CD4-positive, CD25-positive, alpha-beta regulatory T cell (primary cell): ENCODE data around the gene ZNF439. TPM values are rescaled to one million over a fixed set of nuclear protein-coding genes. Genes with fewer than 3 reads are reported as not detected.

ENCODE experiments used
- ATAC-seq, 2 donors: fragments of 150-1000 bp; cut with Tn5 transposase; one replicate each; pipeline ENCODE4 v1.10.0; 2021; ENCODE audit warnings: low read depth in 2 of 2, moderate number of reproducible peaks in 2 of 2, moderate library complexity in 1 of 2
- DNase-seq, 3 donors: peaks; one replicate each; pipeline versions ENCODE4 v3.0.0 to v3.0.0-alpha.2; 2012 to 2022; ENCODE audit warnings: mixed read lengths in 1 of 3
- H3K27ac ChIP-seq: one replicate; pipeline ENCODE4 v1.7.0; 2013; ENCODE audit warnings: mild to moderate bottlenecking, low read length; ENCODE audit not compliant: insufficient read depth, poor library complexity, severe bottlenecking
- H3K27me3 ChIP-seq: one replicate; pipeline ENCODE4 v1.7.0; 2013; ENCODE audit warnings: low read length; ENCODE audit not compliant: control insufficient read depth, insufficient read depth
- H3K36me3 ChIP-seq: one replicate; pipeline ENCODE4 v1.7.0; 2013; ENCODE audit warnings: mild to moderate bottlenecking, low read length, moderate library complexity; ENCODE audit not compliant: control insufficient read depth, insufficient read depth
- H3K4me1 ChIP-seq: 2 replicates; pipeline ENCODE4 v1.7.0; 2013; ENCODE audit warnings: mild to moderate bottlenecking, low read length; ENCODE audit not compliant: insufficient read depth, control insufficient read depth, poor library complexity, severe bottlenecking
- H3K4me3 ChIP-seq: one replicate; pipeline ENCODE4 v1.7.0; 2013; ENCODE audit warnings: low read depth, mild to moderate bottlenecking, low read length, moderate library complexity
- H3K9me3 ChIP-seq, 2 experiments: 1 replicate in 1 of 2; 2 replicates in 1 of 2; pipeline ENCODE4 v1.7.0; 2013; ENCODE audit warnings: low read length in 2 of 2, mild to moderate bottlenecking in 1 of 2, moderate library complexity in 1 of 2; ENCODE audit not compliant: control insufficient read depth in 2 of 2
- H3K27ac Mint-ChIP-seq, 3 donors: one replicate each; pipeline ENCODE4 v1.8.0; 2020 to 2022; ENCODE audit warnings: mild to moderate bottlenecking in 3 of 3, mixed read lengths in 3 of 3, moderate library complexity in 2 of 3
- H3K27me3 Mint-ChIP-seq: one replicate; pipeline ENCODE4 v1.8.0; 2022; ENCODE audit warnings: mild to moderate bottlenecking, mixed read lengths
- H3K36me3 Mint-ChIP-seq: one replicate; pipeline ENCODE4 v1.8.0; 2020; ENCODE audit warnings: mixed read lengths
- H3K4me1 Mint-ChIP-seq, 4 donors: one replicate each; pipeline ENCODE4 v1.8.0; 2020 to 2022; ENCODE audit warnings: mixed read lengths in 4 of 4, mild to moderate bottlenecking in 1 of 4
- H3K4me3 Mint-ChIP-seq, 4 donors: one replicate each; pipeline ENCODE4 v1.8.0; 2020 to 2022; ENCODE audit warnings: mild to moderate bottlenecking in 4 of 4, mixed read lengths in 4 of 4, moderate library complexity in 3 of 4
- H3K9me3 Mint-ChIP-seq, 7 donors: one replicate each; pipeline ENCODE4 v1.8.0; 2020 to 2022; ENCODE audit warnings: mixed read lengths in 7 of 7, mild to moderate bottlenecking in 3 of 7, moderate library complexity in 2 of 7
- polyA plus RNA-seq, 4 donors: library from polyadenylated mRNA; unstranded; fragments of 300-500 nt; fragmentation: Illumina TruSeq; gene quantifications; one replicate each; pipeline ENCODE4 v1.2.3, GENCODE V29; 2021
- total RNA-seq: library from RNA; stranded (reverse); gene quantifications from one replicate; pipeline ENCODE4 v1.2.3, GENCODE V29; 2022

The ZNF439 gene
- total RNA-seq (6.0 TPM), polyA plus RNA-seq (1 to 10 TPM in 2 of 4 donors, under 1 TPM in 2; 0.60 to 4.6 (median 2.2) TPM)

DNA sequence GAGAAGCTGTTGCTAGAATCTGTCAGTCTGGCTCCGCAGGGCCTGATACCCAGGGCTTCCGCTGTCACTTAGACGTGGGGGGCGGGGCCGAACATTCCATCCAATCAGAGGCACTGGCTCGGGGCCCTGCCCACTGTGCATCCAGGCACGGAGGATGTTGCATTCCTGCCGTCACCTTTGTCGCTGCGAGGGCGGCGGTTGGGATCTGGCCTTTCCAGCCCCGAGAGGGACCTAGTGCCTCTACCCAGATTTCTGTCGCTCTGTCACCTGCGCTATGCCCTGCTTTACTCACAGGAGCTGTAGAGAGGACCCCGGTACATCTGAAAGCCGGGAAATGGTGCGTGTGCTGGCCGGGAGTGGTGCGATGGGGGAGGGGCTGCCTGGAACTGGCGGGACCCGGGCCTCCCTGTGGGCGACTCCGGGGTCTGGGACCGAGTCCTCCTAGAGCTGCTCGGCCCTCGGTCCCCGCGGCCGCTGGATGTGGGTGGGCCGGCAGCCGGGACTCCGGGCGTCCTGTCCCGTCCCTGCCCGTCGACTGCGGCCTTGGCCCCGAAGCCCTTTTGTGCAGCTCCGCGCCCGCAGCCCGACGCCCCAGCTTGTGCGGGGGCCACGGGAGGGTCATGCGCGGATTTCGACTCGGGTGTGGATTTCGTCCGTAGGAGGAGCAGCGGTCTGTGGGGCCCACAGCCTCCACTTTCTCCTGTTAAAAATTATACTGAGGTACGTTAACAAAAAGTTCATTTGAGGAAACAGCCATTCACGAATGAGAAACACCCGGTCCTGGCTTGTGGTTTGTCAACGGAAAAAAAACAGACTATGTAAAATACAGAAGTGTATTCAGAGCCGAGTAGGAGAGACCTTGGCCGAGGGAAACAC is at the start of gene ZNF439:
Gene ZNF439 (plus strand): TSS at position 133 of the 876 bp plus-strand sequence. CDS start 142 bp downstream, at position 275.
- Mint-ChIP-seq H3K4me1 (peaks cover 6 to 28% (median 17%) of the 10 kb centered on the region in 4 donors), H3K36me3 (peaks cover 11% of the 10 kb centered on the region), H3K9me3 (peaks cover 0 to 15% (median 4%) of the 10 kb centered on the region in 7 donors), H3K27ac (peak within 1 kb of the TSS; percentile 77 to 92 (median 82)), H3K27me3 (no peaks in the 10 kb centered on the region), H3K4me3 (peak within 1 kb of the TSS; percentile 91 to 94 (median 92))
- Histone ChIP-seq H3K9me3 (peaks cover 0 to 12% of the 10 kb centered on the region in 2 experiments), H3K27me3 (no peaks in the 10 kb centered on the region), H3K36me3 (no peaks in the 10 kb centered on the region), H3K4me1 (peaks cover 15% of the 10 kb centered on the region), H3K27ac (peak within 1 kb of the TSS; percentile 63), H3K4me3 (peak within 1 kb of the TSS; percentile 51)
- DNase-seq (peak; percentile 73 to 91 (median 85)), ATAC-seq (peak; percentile 100)

GRCh38 chr19:11806354-11807098 is 42.0 kb upstream of the ZNF439 start:
- Histone ChIP-seq H3K9me3 (peaks cover 39 to 62% of the 10 kb centered on the region in 2 experiments), H3K4me1 (no peaks in the 10 kb centered on the region), H3K36me3 (no peaks in the 10 kb centered on the region), H3K4me3 (no peak overlapping the region), H3K27ac (no peak overlapping the region), H3K27me3 (no peaks in the 10 kb centered on the region)
- peaks cover 0 to 43% (median 19%) of the 10 kb centered on the region in 7 donors for H3K9me3 Mint-ChIP-seq
- ATAC-seq (no peak), DNase-seq (no peak)
- H3K27ac Mint-ChIP-seq, result no peak overlapping the region
- no peaks in the 10 kb centered on the region for H3K4me1 Mint-ChIP-seq
- H3K4me3 Mint-ChIP-seq, result no peak overlapping the region
- H3K36me3 Mint-ChIP-seq, result peaks cover 6% of the 10 kb centered on the region
- no peaks in the 10 kb centered on the region for H3K27me3 Mint-ChIP-seq

DNA sequence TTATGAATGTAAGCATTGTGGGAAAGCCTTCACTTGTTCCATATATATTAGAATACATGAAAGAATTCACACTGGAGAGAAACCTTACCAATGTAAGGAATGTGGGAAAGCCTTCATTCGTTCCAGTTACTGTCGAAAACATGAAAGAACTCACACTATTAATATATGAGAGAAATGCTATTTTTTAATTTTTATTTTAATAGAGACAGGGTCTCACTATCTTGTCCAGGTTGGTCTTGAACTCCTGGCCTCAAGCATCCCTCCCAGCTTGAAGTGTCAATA is 41.5 kb upstream of the ZNF439 start:
- Mint-ChIP-seq H3K9me3 (peaks cover 0 to 43% (median 19%) of the 10 kb centered on the region in 7 donors), H3K27ac (no peak overlapping the region), H3K36me3 (peaks cover 6% of the 10 kb centered on the region), H3K27me3 (no peaks in the 10 kb centered on the region), H3K4me1 (peaks cover 0 to 1% (median under 1%) of the 10 kb centered on the region in 4 donors), H3K4me3 (no peak overlapping the region)
- ATAC-seq (no peak), DNase-seq (no peak)
- H3K4me3 ChIP-seq, result no peak overlapping the region
- H3K36me3 ChIP-seq, result no peaks in the 10 kb centered on the region
- no peaks in the 10 kb centered on the region for H3K4me1 ChIP-seq
- H3K9me3 ChIP-seq, result peaks cover 39 to 62% of the 10 kb centered on the region in 2 experiments
- no peaks in the 10 kb centered on the region for H3K27me3 ChIP-seq
- H3K27ac ChIP-seq, result no peak overlapping the region

DNA sequence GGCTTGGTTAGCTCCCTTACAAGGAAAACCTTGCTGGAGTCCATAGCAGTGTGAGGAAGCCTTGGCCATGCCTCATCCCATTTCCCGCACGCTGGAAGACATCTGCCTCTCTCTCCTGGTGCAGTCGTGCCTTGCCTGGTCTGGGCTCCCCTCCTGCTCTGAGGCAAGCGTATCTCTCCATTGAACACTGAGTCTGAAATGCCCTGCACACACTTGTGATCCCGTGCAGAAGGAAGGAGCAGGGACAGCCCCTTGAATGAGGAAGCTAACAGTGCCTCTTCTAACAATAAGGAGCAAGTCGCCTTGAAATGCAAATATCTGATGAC is 34.9 kb upstream of the ZNF439 start:
- Histone ChIP-seq H3K4me1 (peaks cover 4% of the 10 kb centered on the region), H3K9me3 (peaks cover 7 to 27% of the 10 kb centered on the region in 2 experiments), H3K4me3 (peak overlapping the region; percentile 87), H3K27me3 (no peaks in the 10 kb centered on the region), H3K27ac (peak overlapping the region; percentile 47), H3K36me3 (no peaks in the 10 kb centered on the region)
- Mint-ChIP-seq H3K4me1 (peaks cover 4 to 36% (median 11%) of the 10 kb centered on the region in 4 donors), H3K27ac (peak overlapping the region; percentile 74 to 90 (median 80)), H3K4me3 (peak overlapping the region; percentile 94 to 97 (median 96)), H3K36me3 (peaks cover 8% of the 10 kb centered on the region), H3K27me3 (no peaks in the 10 kb centered on the region), H3K9me3 (peaks cover 0 to 23% (median 10%) of the 10 kb centered on the region in 7 donors)
- no peak for DNase-seq
- ATAC-seq, result peak in 1 of 2 donors; percentile 13

GRCh38 chr19:11814029-11814699 is 34.4 kb upstream of the ZNF439 start, which contains the start of gene ZNF440:
TSS of gene ZNF440 (plus strand) at chr19:11814273. CDS start at chr19:11814448, 175 bp downstream.
- ATAC-seq, result peak; percentile 98
- Mint-ChIP-seq H3K27me3 (no peaks in the 10 kb centered on the region), H3K27ac (peak within 1 kb of the TSS; percentile 74 to 90 (median 80)), H3K4me1 (peaks cover 4 to 36% (median 11%) of the 10 kb centered on the region in 4 donors), H3K4me3 (peak within 1 kb of the TSS; percentile 94 to 97 (median 96)), H3K9me3 (peaks cover 0 to 22% (median 5%) of the 10 kb centered on the region in 7 donors), H3K36me3 (peaks cover 8% of the 10 kb centered on the region)
- no peaks in the 10 kb centered on the region for H3K36me3 ChIP-seq
- H3K27me3 ChIP-seq, result no peaks in the 10 kb centered on the region
- peaks cover 4% of the 10 kb centered on the region for H3K4me1 ChIP-seq
- peak; percentile 67 to 91 (median 73) for DNase-seq
- peak within 1 kb of the TSS; percentile 47 for H3K27ac ChIP-seq
- peaks cover 4 to 22% of the 10 kb centered on the region in 2 experiments for H3K9me3 ChIP-seq
- peak within 1 kb of the TSS; percentile 87 for H3K4me3 ChIP-seq

DNA sequence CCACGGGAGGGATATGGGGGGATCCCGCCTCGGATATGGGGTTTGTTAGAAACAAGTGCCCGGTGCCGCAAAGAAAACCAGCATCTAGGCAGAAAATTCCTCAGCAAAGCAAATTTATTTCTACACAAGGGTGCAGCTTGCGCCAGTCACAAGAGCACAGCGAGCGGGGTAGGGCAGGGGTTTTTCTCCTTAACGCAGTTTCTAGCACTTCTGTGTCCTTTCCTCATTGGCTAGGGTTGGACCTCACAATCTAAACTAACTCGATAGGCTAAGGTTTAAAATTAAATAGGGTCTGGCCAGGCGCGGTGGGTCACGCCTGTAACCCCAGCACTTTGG is 33.9 kb upstream of the ZNF439 start:
- Mint-ChIP-seq H3K27me3 (no peaks in the 10 kb centered on the region), H3K27ac (peak overlapping the region in 2 of 3 donors; percentile 51 to 90), H3K4me3 (peak overlapping the region; percentile 76 to 96 (median 87)), H3K36me3 (peaks cover 8% of the 10 kb centered on the region), H3K4me1 (peaks cover 4 to 36% (median 11%) of the 10 kb centered on the region in 4 donors), H3K9me3 (peaks cover 0 to 23% (median 5%) of the 10 kb centered on the region in 7 donors)
- Histone ChIP-seq H3K27ac (no peak overlapping the region), H3K27me3 (no peaks in the 10 kb centered on the region), H3K4me1 (peaks cover 4% of the 10 kb centered on the region), H3K36me3 (peaks cover 4% of the 10 kb centered on the region), H3K4me3 (peak overlapping the region; percentile 65), H3K9me3 (peaks cover 3 to 17% of the 10 kb centered on the region in 2 experiments)
- ATAC-seq (no peak), DNase-seq (peak in 1 of 3 donors; percentile 25)

- Histone ChIP-seq H3K4me1 (no peaks in the 10 kb centered on the region), H3K9me3 (peaks cover 29 to 53% of the 10 kb centered on the region in 2 experiments), H3K4me3 (no peak overlapping the region), H3K27ac (no peak overlapping the region), H3K27me3 (no peaks in the 10 kb centered on the region), H3K36me3 (peaks cover 20% of the 10 kb centered on the region)
- Mint-ChIP-seq H3K4me1 (peaks cover 0 to 6% (median 0%) of the 10 kb centered on the region in 4 donors), H3K9me3 (peaks cover 0 to 65% (median 14%) of the 10 kb centered on the region in 7 donors), H3K4me3 (no peak overlapping the region), H3K36me3 (peaks cover 27% of the 10 kb centered on the region), H3K27me3 (no peaks in the 10 kb centered on the region), H3K27ac (no peak overlapping the region)
- ATAC-seq, result no peak
- DNase-seq, result no peak
Measured at GRCh38 chr19:11821474-11822109, 26.9 kb upstream of the ZNF439 start.
